ENCODE results near the gene DAPK1.

The DAPK1 gene

GRCh38 chr9:87699835-87700234 is 202.2 kb downstream of the DAPK1 start:
- no peak for DNase-seq

GRCh38 chr9:87701491-87701890 is 203.8 kb downstream of the DAPK1 start:
- DNase-seq, result no peak

DNA sequence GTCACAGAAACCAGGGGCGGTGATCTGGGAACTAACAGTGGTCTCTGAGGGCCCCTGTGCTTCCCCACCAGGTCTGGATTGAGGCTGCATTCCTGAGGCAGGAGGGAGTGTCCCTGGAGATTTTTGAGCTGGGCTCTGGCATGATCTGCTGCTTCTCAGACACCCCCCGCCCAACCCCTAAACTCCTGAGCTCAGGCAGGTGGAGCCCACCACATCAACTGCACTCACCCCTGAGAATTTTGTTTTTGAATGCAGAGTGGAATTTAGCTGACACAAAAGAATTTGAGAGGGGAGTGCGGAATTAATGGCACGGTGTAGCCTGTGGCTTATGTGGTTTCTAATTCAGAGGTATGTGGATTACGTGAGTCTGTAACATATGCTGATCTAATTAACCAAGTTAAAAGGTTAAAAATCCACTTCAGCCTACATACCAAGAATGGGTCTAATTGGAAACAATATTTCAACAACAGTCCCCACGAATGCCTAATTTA is 204.3 kb downstream of the DAPK1 start:
- DNase-seq, result no peak

DNA sequence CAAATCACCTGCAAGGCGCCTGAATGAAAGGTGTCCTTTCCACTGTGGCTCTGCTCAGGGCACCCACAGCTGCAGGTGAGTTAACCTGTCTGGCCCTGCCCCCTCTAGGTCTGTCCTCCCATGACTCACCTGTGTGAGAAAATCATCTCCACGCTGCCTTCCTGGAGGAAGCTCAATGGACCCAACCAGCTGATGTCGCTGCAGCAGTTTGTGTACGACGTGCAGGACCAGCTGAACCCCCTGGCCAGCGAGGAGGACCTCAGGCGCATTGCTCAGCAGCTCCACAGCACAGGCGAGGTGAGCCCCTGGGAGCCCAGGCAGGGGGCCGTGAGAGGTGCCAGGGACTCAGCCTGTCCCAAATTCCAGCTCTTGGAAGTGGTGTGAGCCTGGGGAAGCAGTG is 205.3 kb downstream of the DAPK1 start:
- no peak for DNase-seq

- DNase-seq, result no peak
Measured at GRCh38 chr9:87703636-87704276, 206.1 kb downstream of the DAPK1 start.

GRCh38 chr9:87704342-87704741 is 206.7 kb downstream of the DAPK1 start:
- DNase-seq, result no peak

DNA sequence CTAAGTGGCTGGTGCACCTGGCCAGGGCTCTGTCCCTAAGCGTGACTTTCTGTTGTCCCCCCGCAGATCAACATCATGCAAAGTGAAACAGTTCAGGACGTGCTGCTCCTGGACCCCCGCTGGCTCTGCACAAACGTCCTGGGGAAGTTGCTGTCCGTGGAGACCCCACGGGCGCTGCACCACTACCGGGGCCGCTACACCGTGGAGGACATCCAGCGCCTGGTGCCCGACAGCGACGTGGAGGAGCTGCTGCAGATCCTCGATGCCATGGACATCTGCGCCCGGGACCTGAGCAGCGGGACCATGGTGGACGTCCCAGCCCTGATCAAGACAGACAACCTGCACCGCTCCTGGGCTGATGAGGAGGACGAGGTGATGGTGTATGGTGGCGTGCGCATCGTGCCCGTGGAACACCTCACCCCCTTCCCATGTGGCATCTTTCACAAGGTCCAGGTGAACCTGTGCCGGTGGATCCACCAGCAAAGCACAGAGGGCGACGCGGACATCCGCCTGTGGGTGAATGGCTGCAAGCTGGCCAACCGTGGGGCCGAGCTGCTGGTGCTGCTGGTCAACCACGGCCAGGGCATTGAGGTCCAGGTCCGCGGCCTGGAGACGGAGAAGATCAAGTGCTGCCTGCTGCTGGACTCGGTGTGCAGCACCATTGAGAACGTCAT is 208.5 kb downstream of the DAPK1 start:
- no peak for DNase-seq

GRCh38 chr9:87707805-87708506 is 210.3 kb downstream of the DAPK1 start:
- no peak for DNase-seq

- DNase-seq, result no peak
Measured at GRCh38 chr9:87708546-87708945, 210.9 kb downstream of the DAPK1 start.

DNA sequence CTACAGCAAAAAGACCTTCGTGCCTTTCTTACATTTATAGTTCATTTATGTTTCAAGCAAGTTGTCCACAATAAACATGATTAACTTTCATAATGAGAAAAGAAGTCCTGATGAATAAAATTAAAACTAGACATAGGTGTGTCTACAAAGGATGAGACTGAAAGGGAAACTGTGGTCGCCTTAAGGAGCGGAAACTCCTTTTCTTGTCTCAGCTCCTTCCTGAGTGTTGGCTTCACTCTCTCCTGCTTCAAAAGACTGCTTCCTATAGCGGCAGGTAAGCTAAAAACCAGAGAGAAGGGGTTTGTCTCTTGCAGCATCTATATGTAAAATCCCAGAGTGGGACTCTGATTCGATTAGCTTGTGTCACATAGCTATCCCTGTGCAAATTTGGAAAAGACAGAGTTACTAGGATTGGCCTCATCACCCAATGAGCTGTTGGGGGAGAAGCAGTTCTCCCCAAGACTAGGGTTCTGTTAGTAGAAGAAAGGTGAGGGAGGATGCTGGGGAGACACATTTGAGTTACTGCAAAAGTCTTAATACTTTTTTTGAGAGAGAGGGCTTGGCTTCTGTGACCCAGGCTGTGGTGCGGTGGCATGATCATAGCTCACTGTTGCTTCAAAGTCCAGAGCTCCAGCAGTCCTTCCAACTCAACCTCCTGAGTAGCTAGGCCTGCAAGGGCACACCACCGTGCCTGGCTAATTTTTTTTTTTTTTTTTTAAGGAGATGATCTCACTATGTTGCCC is 211.5 kb downstream of the DAPK1 start:
- DNase-seq, result no peak

DNA sequence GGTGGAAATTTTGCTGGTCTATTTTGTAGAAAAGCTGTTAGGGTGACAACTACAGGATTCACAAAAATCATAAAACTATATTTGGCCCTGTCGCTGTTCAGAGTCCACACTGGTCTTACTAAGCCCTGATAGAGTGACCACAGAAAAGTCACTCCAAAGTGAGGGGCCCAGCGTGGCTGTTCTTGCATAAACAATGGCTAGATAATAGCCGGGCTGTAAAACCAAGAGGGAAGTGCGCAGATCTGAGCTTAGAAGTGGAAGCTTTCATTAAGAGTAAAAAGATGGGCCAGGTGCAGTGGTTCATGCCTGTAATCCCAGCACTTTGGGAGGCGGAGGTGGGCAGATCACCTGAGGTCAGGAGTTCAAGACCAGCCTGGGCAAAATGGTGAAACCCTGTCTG is 212.8 kb downstream of the DAPK1 start:
- no peak for DNase-seq

DNA sequence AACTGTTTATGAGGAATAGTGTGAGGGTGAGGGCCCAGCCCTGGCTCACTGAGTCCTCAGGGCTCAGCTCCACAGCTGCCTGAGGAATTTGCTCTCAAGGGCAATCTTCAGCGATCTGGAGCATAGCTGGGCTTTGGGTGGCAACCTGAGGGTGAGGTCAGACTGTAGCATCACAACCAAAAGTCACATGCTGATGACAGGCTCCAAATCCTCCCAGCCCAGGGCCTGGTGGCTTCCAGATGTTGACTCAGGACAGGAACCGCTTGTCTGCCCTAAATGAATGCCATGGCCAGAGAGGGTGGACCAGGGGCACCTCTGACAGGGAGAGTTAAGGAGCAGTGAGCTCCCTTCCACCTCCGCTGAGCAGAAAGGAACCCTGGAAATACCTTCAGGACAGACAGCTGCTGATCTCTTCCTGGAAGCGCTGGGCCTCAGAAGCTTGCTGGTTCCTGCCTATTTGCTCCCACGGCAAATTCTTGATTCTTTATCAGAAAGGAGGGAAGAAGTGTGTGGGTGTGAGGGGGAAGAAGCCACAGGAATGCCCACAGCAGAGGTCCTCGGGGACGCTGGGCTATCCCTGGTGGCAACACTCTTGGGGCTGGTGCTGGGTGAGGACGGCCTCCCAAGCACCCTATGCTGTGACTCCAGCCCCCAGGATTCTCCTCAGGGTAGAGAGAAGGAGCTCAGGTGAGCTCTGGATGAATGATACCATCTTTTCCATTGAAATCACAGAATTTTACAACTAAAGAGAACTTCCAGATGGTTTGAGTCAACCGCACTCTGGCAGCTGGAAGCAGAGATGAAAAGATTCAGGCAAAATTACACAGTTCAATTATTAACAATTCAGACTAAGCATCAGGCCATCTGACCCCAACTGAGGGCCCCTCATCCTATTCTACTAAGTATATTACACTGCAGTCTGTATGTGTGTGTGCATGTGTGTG is 214.5 kb downstream of the DAPK1 start:
- DNase-seq, result no peak

GRCh38 chr9:87712801-87713277 is 215.2 kb downstream of the DAPK1 start:
- DNase-seq, result no peak

DNA sequence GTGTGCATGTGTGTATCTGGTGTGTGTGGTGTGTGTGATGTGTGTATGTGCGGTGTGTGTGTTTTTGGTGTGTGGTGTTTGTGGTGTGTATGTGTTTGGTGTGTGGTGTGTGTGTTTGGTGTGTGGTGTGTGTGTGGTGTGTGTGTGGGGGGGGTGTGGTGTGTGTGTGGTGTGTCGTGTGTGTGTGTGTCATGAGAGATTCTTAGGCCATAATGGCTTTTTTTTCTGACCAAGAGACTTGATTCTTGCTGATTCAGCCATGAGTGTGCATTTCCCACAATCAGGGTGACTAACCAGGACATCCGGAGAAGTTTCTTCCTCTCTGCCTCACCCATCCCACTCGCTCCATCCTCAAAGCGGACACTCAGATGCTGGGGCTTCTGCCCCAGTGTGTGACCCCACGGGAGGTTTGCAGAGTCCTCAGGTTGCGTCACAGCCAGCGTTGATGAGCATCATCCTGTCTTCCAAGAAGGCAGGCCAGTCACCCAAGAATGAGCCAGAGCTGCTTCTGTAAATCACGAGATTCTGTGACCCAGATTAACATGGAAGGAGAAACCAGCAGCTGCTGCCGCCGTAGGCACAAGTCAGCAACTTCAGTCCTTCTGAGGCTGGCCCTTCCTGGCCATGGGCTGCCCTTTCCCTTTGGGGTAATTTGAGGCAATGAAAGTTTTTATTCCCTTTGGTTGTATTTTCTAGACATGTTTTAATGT is 215.8 kb downstream of the DAPK1 start:
- no peak for DNase-seq

DNA sequence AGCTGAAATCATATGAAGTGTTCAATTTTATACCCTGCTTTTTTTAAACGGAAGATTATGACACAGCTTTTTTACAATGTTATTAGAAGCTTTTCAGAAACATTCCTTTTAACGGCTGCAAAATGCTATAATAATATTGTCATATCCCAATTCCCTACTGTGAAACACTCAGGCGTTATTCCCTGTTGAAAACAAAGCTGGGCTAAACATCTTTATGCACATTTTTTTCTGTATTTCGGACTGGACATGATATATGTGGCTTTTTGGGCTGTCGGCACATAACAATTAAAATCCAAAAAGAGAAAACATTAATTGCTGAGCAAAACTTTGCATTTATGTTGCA is 216.3 kb downstream of the DAPK1 start:
- no peak for DNase-seq

DNA sequence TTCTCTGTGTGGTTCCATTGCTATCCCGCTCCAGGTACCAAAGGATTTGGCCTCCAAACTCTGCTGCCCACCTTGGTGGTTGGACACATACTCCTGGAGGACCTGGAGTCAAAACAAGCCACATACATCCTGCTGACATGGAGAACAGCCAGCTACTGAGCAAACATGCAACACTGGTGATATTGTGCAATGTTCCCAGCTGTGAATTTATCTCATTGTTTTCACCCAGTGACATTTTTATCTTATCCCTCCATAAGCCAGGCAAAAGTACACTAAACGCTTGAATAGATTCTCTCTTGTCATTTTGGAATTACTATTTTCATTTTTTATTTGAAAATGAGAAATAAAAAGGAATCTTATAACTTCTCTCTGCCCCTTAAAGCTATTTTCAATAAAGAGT is 217.2 kb downstream of the DAPK1 start:
- no peak for DNase-seq

- DNase-seq, result no peak
Measured at GRCh38 chr9:87716141-87716540, 218.5 kb downstream of the DAPK1 start.

DNA sequence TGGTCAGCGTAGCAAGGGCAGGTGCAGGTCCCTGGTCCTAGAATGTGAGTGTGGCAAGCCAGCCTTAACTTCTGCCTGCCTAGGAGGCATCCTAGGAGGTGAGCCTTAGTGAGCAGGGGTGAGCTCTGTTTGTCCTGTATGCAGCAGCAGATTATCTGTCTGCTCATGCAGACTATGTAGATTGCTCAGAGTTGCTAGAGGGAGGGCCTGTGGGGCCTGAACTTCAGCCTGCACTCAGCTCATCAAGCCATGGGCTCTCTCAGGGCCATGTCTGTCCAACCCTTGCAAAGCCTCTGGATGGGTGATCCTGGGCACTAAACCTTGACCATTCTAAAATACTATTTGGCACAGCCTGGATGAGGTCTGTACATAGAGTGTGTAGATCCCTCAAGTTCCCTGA is 219.8 kb downstream of the DAPK1 start:
- DNase-seq, result no peak

DNA sequence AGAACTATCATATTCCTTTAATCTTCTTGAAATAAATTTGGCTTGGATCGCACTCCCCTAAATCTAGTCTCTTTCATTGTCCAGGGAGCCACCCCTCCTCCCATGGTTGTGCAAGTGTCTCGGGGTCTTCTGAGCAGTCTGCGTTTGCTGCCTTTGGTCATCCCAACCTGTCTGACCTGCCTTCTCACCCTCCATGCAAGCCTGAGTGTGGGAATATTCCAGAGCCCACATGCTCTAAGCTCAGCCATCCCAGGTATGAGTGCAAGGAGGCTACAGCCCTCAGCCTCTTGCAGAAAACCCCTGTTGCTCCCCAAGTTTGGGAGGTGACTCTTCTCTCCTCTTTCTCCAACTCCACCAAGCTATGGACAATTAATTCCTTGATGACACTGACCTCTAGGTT is 220.6 kb downstream of the DAPK1 start:
- no peak for DNase-seq

DNA sequence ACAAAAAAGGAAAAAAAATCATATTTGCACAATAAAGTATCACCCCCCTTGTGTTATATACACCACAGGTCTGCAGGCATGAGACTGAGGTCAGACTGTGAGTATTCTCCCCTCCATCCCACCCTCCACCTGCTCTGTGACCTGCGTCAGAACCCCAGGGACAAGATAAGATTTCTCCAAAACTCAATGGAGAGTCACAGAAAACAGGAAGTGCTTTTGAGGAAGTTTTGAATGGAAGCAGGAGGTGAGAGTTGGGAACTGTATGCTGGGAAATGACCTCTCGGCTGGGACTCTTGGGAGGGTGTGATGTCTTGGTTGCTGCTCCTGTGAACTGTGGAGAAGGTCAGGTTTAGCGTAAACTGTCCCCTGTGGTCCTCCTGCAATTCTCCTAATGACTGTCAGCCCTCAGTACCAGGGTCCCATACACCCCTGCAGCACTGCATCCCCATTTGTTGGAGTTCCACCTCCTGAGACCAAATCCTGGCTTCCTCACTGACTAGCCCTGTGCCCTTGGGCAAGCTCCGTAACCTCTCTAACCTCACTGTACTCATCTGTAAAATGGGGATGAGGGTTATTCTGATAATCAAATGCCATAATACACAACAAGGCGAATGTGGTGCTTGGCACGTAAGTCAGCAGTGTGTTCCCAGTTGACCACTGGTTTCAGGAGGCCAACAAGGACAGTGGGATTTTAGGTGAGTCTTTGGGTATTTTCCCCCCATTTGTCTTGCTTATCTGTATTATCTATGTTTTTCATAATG is 221.4 kb downstream of the DAPK1 start:
- DNase-seq, result no peak

DNA sequence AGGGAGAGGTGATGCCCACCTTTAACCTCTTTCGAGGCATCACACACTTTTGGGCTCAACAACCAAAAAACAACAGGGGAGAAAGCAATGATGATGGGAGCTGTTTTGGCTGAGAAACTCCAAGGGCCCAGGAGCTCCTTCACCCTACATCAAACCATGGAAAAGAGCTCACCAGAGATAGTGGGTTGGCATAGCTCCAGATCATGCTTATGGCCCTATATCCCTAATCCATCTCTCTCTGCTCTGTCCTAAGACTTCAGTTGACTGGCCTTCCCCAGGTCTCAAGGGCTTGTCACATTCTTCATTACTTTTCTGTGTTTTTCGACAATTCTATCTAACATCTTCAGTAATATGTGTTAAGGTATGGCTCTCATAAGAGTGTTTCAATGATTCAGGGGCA is 222.5 kb downstream of the DAPK1 start:
- no peak for DNase-seq

Data from NCI-H2227 treated with DMSO at 0.1 percent for 48 hours (cell line).